GM12891 (cell line): Measurements from ENCODE around the gene PGA3.

Experiments
- PAX5 ChIP-seq: IDR thresholded peaks from 2 replicates; pipeline ENCODE4 v1.6.1; 2011; ENCODE audit warnings: low read length, moderate library complexity, mild to moderate bottlenecking; ENCODE audit not compliant: insufficient read depth, severe bottlenecking
- POLR2A ChIP-seq: IDR thresholded peaks from 2 replicates; pipeline ENCODE4 v1.6.1; 2011; ENCODE audit warnings: low read depth, low read length, control low read depth
- POLR2AphosphoS5 ChIP-seq: IDR thresholded peaks from 2 replicates; pipeline ENCODE4 v1.6.1; 2011; ENCODE audit warnings: low read depth, low read length, control low read depth
- POU2F2 ChIP-seq: IDR thresholded peaks from 2 replicates; pipeline ENCODE4 v1.6.1; 2011; ENCODE audit warnings: low read depth, mild to moderate bottlenecking, control low read depth, low read length, moderate library complexity
- SPI1 ChIP-seq: IDR thresholded peaks from 2 replicates; pipeline ENCODE4 v1.6.1; 2011; ENCODE audit warnings: low read depth, low read length, control low read depth
- TAF1 ChIP-seq: IDR thresholded peaks from 2 replicates; pipeline ENCODE4 v1.6.1; 2011; ENCODE audit warnings: low read depth, low read length, control low read depth

DNA sequence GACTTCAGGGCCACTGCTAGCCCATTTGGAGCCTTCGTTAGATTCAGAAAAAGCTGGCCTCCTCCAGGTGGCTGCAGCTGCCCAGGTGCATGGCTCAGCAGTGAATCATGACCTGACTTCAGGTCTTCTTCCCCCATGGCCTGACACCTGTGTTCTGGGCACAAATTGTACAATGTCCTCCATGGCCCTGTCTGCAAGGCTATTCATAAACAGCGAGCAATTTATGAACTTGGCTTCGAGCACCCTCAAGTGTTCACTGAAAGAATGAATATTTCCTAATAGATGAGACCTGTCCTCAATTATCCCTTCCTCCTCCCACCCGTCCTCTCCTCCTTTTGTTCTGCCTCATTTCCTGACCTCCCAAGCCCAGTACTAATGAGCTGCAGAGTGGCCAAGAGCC lies 29.9 kb upstream of the PGA3 start:
- TF ChIP-seq POLR2A = no peak
- no peak for TF ChIP-seq POLR2AphosphoS5
- no peak for TF ChIP-seq TAF1
- no peak for TF ChIP-seq POU2F2
- no peak for TF ChIP-seq SPI1
- TF ChIP-seq PAX5 = no peak
